ENCODE results near the gene EVA1A.

EVA1A gene

DNA sequence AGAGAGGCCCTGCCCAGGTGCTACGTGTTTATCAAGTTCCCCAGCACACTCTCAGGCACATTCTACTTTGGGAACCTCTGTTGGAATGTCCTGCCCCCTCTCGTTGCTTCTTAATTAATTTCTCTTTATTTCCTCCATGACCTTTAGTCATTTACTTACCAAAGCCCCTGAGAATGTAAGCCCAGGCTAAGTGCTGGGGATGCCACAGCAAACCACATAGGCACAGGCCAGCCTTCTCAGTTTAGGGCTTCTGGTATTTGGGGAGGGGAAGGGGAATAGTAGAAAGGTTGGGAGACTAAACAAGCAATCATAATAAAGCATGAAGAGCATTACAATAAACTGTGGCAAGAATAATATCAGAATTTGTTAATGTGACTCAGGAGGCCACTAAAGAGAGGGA, 85.7 kb downstream of the EVA1A start:
- Histone ChIP-seq H3K4me3 (ENCODE audit: insufficient read depth, low read length, poor library complexity, severe bottlenecking) (no peak overlapping the region), H3K4me2 (ENCODE audit: low read depth, low read length, poor library complexity, severe bottlenecking) (no peak overlapping the region), H3K9ac (ENCODE audit: low read length) (no peak overlapping the region), H3K36me3 (ENCODE audit: low read length) (no peaks in the 10 kb centered on the region), H3K27me3 (ENCODE audit: low read length) (no peaks in the 10 kb centered on the region), H3F3A (ENCODE audit: insufficient read depth) (no peaks in the 10 kb centered on the region), H3K9me2 (replicated peaks; ENCODE audit: insufficient read depth, low read length) (no peaks in the 10 kb centered on the region), H3K79me2 (ENCODE audit: insufficient read depth, low read length) (no peaks in the 10 kb centered on the region), H3K9me3 (ENCODE audit: insufficient read depth, low read length) (no peaks in the 10 kb centered on the region), H3K27ac (ENCODE audit: low read depth, low read length) (no peak overlapping the region), H2AFZ (ENCODE audit: low read depth, low read length, severe bottlenecking) (no peak overlapping the region), H4K20me1 (ENCODE audit: low read depth, low read length) (no peaks in the 10 kb centered on the region)
- TF ChIP-seq CTCF (IDR thresholded peaks at IDR 0.05; ENCODE audit: insufficient read depth, low read length, poor library complexity, severe bottlenecking) (no peak), EZH2phosphoT487 (conservative IDR thresholded peaks at IDR 0.05; ENCODE audit: low read length) (no peak)

- Histone ChIP-seq H3K79me2 (ENCODE audit: insufficient read depth, low read length) (no peaks in the 10 kb centered on the region), H3K27ac (ENCODE audit: low read depth, low read length) (no peak overlapping the region), H3K9ac (ENCODE audit: low read length) (no peak overlapping the region), H3K36me3 (ENCODE audit: low read length) (no peaks in the 10 kb centered on the region), H3K4me2 (ENCODE audit: low read depth, low read length, poor library complexity, severe bottlenecking) (no peak overlapping the region), H3K9me3 (ENCODE audit: insufficient read depth, low read length) (no peaks in the 10 kb centered on the region), H3F3A (ENCODE audit: insufficient read depth) (no peaks in the 10 kb centered on the region), H3K9me2 (replicated peaks; ENCODE audit: insufficient read depth, low read length) (no peaks in the 10 kb centered on the region), H3K27me3 (ENCODE audit: low read length) (no peaks in the 10 kb centered on the region), H4K20me1 (ENCODE audit: low read depth, low read length) (no peaks in the 10 kb centered on the region), H2AFZ (ENCODE audit: low read depth, low read length, severe bottlenecking) (no peak overlapping the region), H3K4me3 (ENCODE audit: insufficient read depth, low read length, poor library complexity, severe bottlenecking) (no peak overlapping the region)
- TF ChIP-seq CTCF (IDR thresholded peaks at IDR 0.05; ENCODE audit: insufficient read depth, low read length, poor library complexity, severe bottlenecking) (no peak), EZH2phosphoT487 (conservative IDR thresholded peaks at IDR 0.05; ENCODE audit: low read length) (no peak)
These were observed 86.6 kb downstream of the EVA1A start for GRCh38 chr2:75474115-75474514.

DNA sequence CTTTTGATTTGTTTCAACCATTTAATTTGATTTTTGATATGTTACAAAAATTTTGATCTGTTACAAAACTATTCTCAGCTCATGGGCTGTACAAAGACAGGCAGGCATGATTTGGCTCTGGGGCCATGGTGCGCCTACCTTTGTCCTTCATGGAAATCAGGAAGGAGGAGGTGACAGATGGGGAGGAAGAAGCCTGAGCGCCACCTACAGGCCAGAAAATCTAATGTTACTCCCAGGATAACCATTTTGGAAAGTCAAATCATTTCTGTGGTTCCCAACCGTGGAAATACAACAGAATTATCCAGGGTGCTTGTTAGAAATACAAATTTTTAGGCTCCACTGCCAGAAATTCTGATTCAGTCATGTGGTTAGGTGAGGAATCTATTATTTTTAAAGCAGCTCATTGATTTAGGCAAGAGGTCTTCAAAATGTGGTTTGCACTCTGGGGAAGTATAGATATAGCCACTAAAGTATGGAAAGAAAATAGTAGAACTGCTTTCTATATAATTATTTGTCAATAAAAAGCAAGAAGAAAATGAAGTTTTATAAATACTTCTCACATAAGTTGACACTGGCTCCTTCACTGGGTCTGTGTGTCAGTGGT, 93.9 kb downstream of the EVA1A start:
- no peak overlapping the region for H3K9ac ChIP-seq (ENCODE audit: low read length)
- no peak overlapping the region for H3K4me3 ChIP-seq (ENCODE audit: insufficient read depth, low read length, poor library complexity, severe bottlenecking)
- no peaks in the 10 kb centered on the region for H3K9me2 ChIP-seq (replicated peaks; ENCODE audit: insufficient read depth, low read length)
- TF ChIP-seq EZH2phosphoT487 (conservative IDR thresholded peaks at IDR 0.05; ENCODE audit: low read length) (no peak), CTCF (IDR thresholded peaks at IDR 0.05; ENCODE audit: insufficient read depth, low read length, poor library complexity, severe bottlenecking) (peak; percentile 47)
- H4K20me1 ChIP-seq (ENCODE audit: low read depth, low read length) = no peaks in the 10 kb centered on the region
- H3K79me2 ChIP-seq (ENCODE audit: insufficient read depth, low read length) = no peaks in the 10 kb centered on the region
- no peak overlapping the region for H2AFZ ChIP-seq (ENCODE audit: low read depth, low read length, severe bottlenecking)
- 0 out of 2 replicates have a peak, but pooled peaks cover 2% of the 10 kb centered on the region for H3K27me3 ChIP-seq (ENCODE audit: low read length)
- H3K9me3 ChIP-seq (ENCODE audit: insufficient read depth, low read length) = no peaks in the 10 kb centered on the region
- H3K36me3 ChIP-seq (ENCODE audit: low read length) = no peaks in the 10 kb centered on the region
- H3F3A ChIP-seq (ENCODE audit: insufficient read depth) = no peaks in the 10 kb centered on the region
- H3K27ac ChIP-seq (ENCODE audit: low read depth, low read length) = no peak overlapping the region
- no peak overlapping the region for H3K4me2 ChIP-seq (ENCODE audit: low read depth, low read length, poor library complexity, severe bottlenecking)
